GM12878 (cell line): Measurements from ENCODE around the gene CLSTN2. TPM values are rescaled to one million over a fixed set of nuclear protein-coding genes. Genes with fewer than 3 reads are reported as not detected.

Experiments used
- ATAC-seq: fragments of 200-7000 bp; cut with Tn5 transposase; 3 replicates; pipeline ENCODE4 v1.9.1; 2020; ENCODE audit warnings: mild to moderate bottlenecking, moderate library complexity
- BruUV-seq: library from RNA; stranded (reverse); fragments of 400-500 nt; replicated peaks from 2 replicates; lab custom pipeline; 2021; lab: Mats Ljungman, UMichigan
- CTCF ChIA-PET: fragments of 300-600 bp; sonication (Branson Sonifier 250); formaldehyde crosslinking; extraction: SDS; loops from one replicate; lab custom pipeline; 2021; ENCODE audit warnings: inconsistent platforms; lab: Yijun Ruan, JAX
- POLR2A ChIA-PET: fragments of 350-600 bp; formaldehyde crosslinking; extraction: SDS; loops from one replicate; lab custom pipeline; 2021; ENCODE audit warnings: inconsistent platforms; lab: Charles Lee
- RAD21 ChIA-PET: fragments of 300-600 bp; sonication (Branson Sonifier 250); formaldehyde crosslinking; loops from one replicate; lab custom pipeline; 2023; ENCODE audit warnings: antibody characterized with exemption; ENCODE audit not compliant: unreplicated experiment; lab: Charles Lee
- SMC1A ChIA-PET: fragments of 300-600 bp; sonication (Branson Sonifier 250); formaldehyde crosslinking; loops from one replicate; lab custom pipeline; 2023; ENCODE audit not compliant: unreplicated experiment, uncharacterized antibody; lab: Charles Lee
- DNase-seq: peaks from one replicate; pipeline ENCODE4 v3.0.0-alpha.2; 2011; ENCODE audit warnings: low read depth, low spot score
- FAIRE-seq: peaks from 3 replicates; lab custom pipeline; 2011; peaks lifted over from hg19 to GRCh38; lab: Jason Lieb, UNC
- H2AFZ ChIP-seq: 2 replicates; pipeline ENCODE4 v1.6.0; 2011; ENCODE audit warnings: low read depth, low read length, control low read depth; ENCODE audit not compliant: control insufficient read depth
- H3K27ac ChIP-seq: 2 replicates; pipeline ENCODE4 v1.5.1; 2011; ENCODE audit warnings: control low read depth; ENCODE audit not compliant: control insufficient read depth, insufficient read depth
- H3K27me3 ChIP-seq, 2 experiments: replicated peaks in 1 of 2; 2 replicates each; pipeline versions ENCODE4 v1.6.0 to v1.6.1; 2011; ENCODE audit warnings: low read length in 1 of 2; ENCODE audit not compliant: control insufficient read depth in 2 of 2, insufficient read depth in 2 of 2
- H3K36me3 ChIP-seq, 2 experiments: 2 replicates each; pipeline ENCODE4 v1.5.1; 2011; ENCODE audit warnings: low read length in 1 of 2; ENCODE audit not compliant: control insufficient read depth in 2 of 2, insufficient read depth in 2 of 2
- H3K4me1 ChIP-seq: 2 replicates; pipeline ENCODE4 v1.6.1; 2011; ENCODE audit warnings: mild to moderate bottlenecking, low read length, moderate library complexity, mixed read lengths; ENCODE audit not compliant: control insufficient read depth, insufficient read depth
- H3K4me2 ChIP-seq: 2 replicates; pipeline ENCODE4 v1.6.0; 2011; ENCODE audit warnings: control low read depth; ENCODE audit not compliant: control insufficient read depth, insufficient read depth
- H3K4me3 ChIP-seq: fragments of 200-600 bp; sonication (generic); 2 replicates; pipeline ENCODE4 v1.5.1; 2016
- H3K79me2 ChIP-seq: 2 replicates; pipeline ENCODE4 v1.6.0; 2011; ENCODE audit warnings: low read length; ENCODE audit not compliant: control insufficient read depth, insufficient read depth
- H3K9ac ChIP-seq: 2 replicates; pipeline ENCODE4 v1.8.0; 2011; ENCODE audit warnings: low read length, control low read depth, mixed read lengths; ENCODE audit not compliant: control insufficient read depth, insufficient read depth
- H3K9me3 ChIP-seq: replicated peaks from 3 replicates; pipeline ENCODE4 v1.5.1; 2011; ENCODE audit warnings: mild to moderate bottlenecking, low read length; ENCODE audit not compliant: control insufficient read depth, insufficient read depth
- H4K20me1 ChIP-seq: 2 replicates; pipeline ENCODE4 v1.6.0; 2011; ENCODE audit not compliant: control insufficient read depth, insufficient read depth
- BCLAF1 ChIP-seq: fragments of 450-650 bp; IDR thresholded peaks from 2 replicates; pipeline ENCODE4 v1.6.1; 2017; ENCODE audit warnings: antibody characterized with exemption, mild to moderate bottlenecking, moderate library complexity
- CBX3 ChIP-seq: fragments of 200-600 bp; sonication (generic); IDR thresholded peaks from 2 replicates; pipeline ENCODE4 v1.6.1; 2016; ENCODE audit warnings: low read depth, borderline replicate concordance
- CHD4 ChIP-seq: fragments of 200-600 bp; sonication (generic); IDR thresholded peaks from 2 replicates; pipeline ENCODE4 v1.6.1; 2016; ENCODE audit warnings: mild to moderate bottlenecking
- DPF2 ChIP-seq: fragments of 450-650 bp; IDR thresholded peaks from 2 replicates; pipeline ENCODE4 v1.6.1; 2017; ENCODE audit warnings: mild to moderate bottlenecking
- ELK1 ChIP-seq: IDR thresholded peaks from 2 replicates; pipeline ENCODE4 v1.6.1; 2012; ENCODE audit warnings: low read depth, low read length, improper control_type of control experiment
- FOXM1 ChIP-seq: IDR thresholded peaks from 2 replicates; pipeline ENCODE4 v1.6.1; 2012; ENCODE audit warnings: low read depth, mild to moderate bottlenecking, inconsistent platforms, low read length, moderate library complexity
- GABPA ChIP-seq: IDR thresholded peaks from 2 replicates; pipeline ENCODE4 v1.6.1; 2014; ENCODE audit warnings: antibody characterized with exemption, low read depth, mild to moderate bottlenecking, inconsistent platforms
- HDAC2 ChIP-seq: fragments of 200-600 bp; sonication (generic); IDR thresholded peaks from 2 replicates; pipeline ENCODE4 v1.6.1; 2017
- HDAC6 ChIP-seq: fragments of 200-600 bp; sonication (generic); IDR thresholded peaks from one replicate; pipeline ENCODE4 v1.8.0; 2017; ENCODE audit warnings: antibody characterized with exemption; ENCODE audit not compliant: unreplicated experiment
- HSF1 ChIP-seq: fragments of 150-350 bp; IDR thresholded peaks from 2 replicates; pipeline ENCODE4 v1.6.1; 2014; ENCODE audit warnings: mild to moderate bottlenecking, low read depth, low read length
- IKZF2 ChIP-seq, 2 experiments: fragments of 450-650 bp; IDR thresholded peaks; 2 replicates each; pipeline ENCODE4 v1.6.1; 2017; ENCODE audit warnings: mild to moderate bottlenecking in 2 of 2, moderate library complexity in 2 of 2
- JUND ChIP-seq: IDR thresholded peaks from 2 replicates; pipeline ENCODE4 v1.6.1; 2012; ENCODE audit warnings: low read depth, mild to moderate bottlenecking, low read length, improper control_type of control experiment, moderate library complexity
- KAT2A ChIP-seq: conservative IDR thresholded peaks from 2 replicates; pipeline ENCODE4 v1.6.1; 2011; ENCODE audit warnings: low read depth, low read length; ENCODE audit not compliant: control insufficient read depth
- POLR2AphosphoS2 ChIP-seq: IDR thresholded peaks from 2 replicates; pipeline ENCODE4 v1.6.1; 2011; ENCODE audit warnings: low read depth, mild to moderate bottlenecking, low read length, improper control_type of control experiment, moderate library complexity
- SIX5 ChIP-seq: IDR thresholded peaks from 2 replicates; pipeline ENCODE4 v1.6.1; 2011; ENCODE audit warnings: mild to moderate bottlenecking, low read depth, low read length, moderate library complexity; ENCODE audit not compliant: severe bottlenecking
- SPI1 ChIP-seq: IDR thresholded peaks from 2 replicates; pipeline ENCODE4 v1.6.1; 2011; ENCODE audit warnings: low read depth, mild to moderate bottlenecking, low read length, moderate library complexity, borderline replicate concordance; ENCODE audit not compliant: insufficient read depth
- SRF ChIP-seq, 2 experiments: IDR thresholded peaks; 2 replicates each; pipeline ENCODE4 v1.6.1; 2011; ENCODE audit warnings: low read depth in 2 of 2, low read length in 2 of 2, mild to moderate bottlenecking in 1 of 2, moderate library complexity in 1 of 2
- ZNF217 ChIP-seq: fragments of 450-650 bp; IDR thresholded peaks from 2 replicates; pipeline ENCODE4 v1.6.1; 2017; ENCODE audit warnings: antibody characterized with exemption, mild to moderate bottlenecking
- ZSCAN29 ChIP-seq: fragments of 450-650 bp; IDR thresholded peaks from 2 replicates; pipeline ENCODE4 v1.6.1; 2017; ENCODE audit warnings: mild to moderate bottlenecking, moderate library complexity
- in situ Hi-C: fragments of 300-500 bp; cut with MboI; formaldehyde crosslinking; loops from 9 replicates; pipeline ENCODE4 v1.14.3; 2018; ENCODE audit warnings: mixed read lengths
- intact Hi-C: fragments of 100-400 bp; cut with micrococcal nuclease; formaldehyde crosslinking; loops from one replicate; pipeline ENCODE4 v1.14.2; 2022; ENCODE audit not compliant: unreplicated experiment
- polyA plus RNA-seq, 11 experiments: library from polyadenylated mRNA; depleted of rRNA in 4 of 11; unstranded in 6 of 11; stranded (reverse) in 5 of 11; fragments of >200 nt; fragmentation: Nextera tagmentation in 4 of 11; fragmentation: Illumina TruSeq in 1 of 11; extraction: Ambion mirVana in 4 of 11; extraction: Trizol in 1 of 11; gene quantifications; 1 replicate in 1 of 11; 2 replicates in 10 of 11; pipeline versions ENCODE4 v1.2.1 to v1.2.3, GENCODE V29; 2011 to 2016; ENCODE audit warnings: inconsistent platforms in 2 of 11, missing spikeins in 2 of 11, low read depth in 1 of 11
- total RNA-seq, 4 experiments: library from RNA; depleted of rRNA in 3 of 4; stranded (reverse); fragments of >200 nt in 3 of 4; fragmentation: Illumina TruSeq in 1 of 4; extraction: Trizol in 1 of 4; gene quantifications; 2 replicates each; pipeline versions ENCODE4 v1.2.1 to v1.2.3, GENCODE V29; 2013 to 2021

CLSTN2 gene
- total and polyA plus RNA-seq, 10 of the 15 experiments (the other 5 are each of a cell fraction or from before 2014, with no cell fraction given), result under 0.01 to 0.10 (median under 0.01) TPM; not detected in 5

- TF ChIP-seq BCLAF1, result no peak
- TF ChIP-seq IKZF2 (IDR thresholded peaks at IDR 0.05), result no peak
- TF ChIP-seq FOXM1, result no peak
- TF ChIP-seq JUND, result no peak
- no peak for TF ChIP-seq SRF (IDR thresholded peaks at IDR 0.05; ENCODE audit: low read depth in 2 of 2, low read length in 2 of 2)
- no peak for TF ChIP-seq POLR2AphosphoS2
- no peak for TF ChIP-seq HDAC6
- no peak for TF ChIP-seq CHD4
- TF ChIP-seq ZSCAN29, result no peak
- no peak for TF ChIP-seq SIX5
- TF ChIP-seq DPF2, result no peak
- TF ChIP-seq ELK1, result no peak
- TF ChIP-seq ZNF217, result no peak
- no peak for TF ChIP-seq KAT2A
- TF ChIP-seq SPI1, result no peak
- TF ChIP-seq HSF1, result no peak
- no peak for TF ChIP-seq GABPA
- TF ChIP-seq CBX3, result no peak
- TF ChIP-seq HDAC2, result no peak
- Histone ChIP-seq H3K79me2 (no peaks in the 10 kb centered on the region), H3K9ac (no peak overlapping the region), H3K36me3 (no peaks in the 10 kb centered on the region), H2AFZ (no peak overlapping the region), H3K27me3 (no peaks in the 10 kb centered on the region), H4K20me1 (no peaks in the 10 kb centered on the region), H3K27ac (no peak overlapping the region), H3K4me3 (no peak overlapping the region), H3K4me1 (no peaks in the 10 kb centered on the region), H3K9me3 (no peaks in the 10 kb centered on the region), H3K4me2 (no peak overlapping the region)
- ATAC-seq (no peak), FAIRE-seq (no peak), DNase-seq (no peak)
- ChIA-PET SMC1A (interaction anchor here (1.3 kb wide), 1 partner anchor 11 kb away, joined by 3 read pairs; no protein-coding TSS in a partner anchor), POLR2A (no interaction called here), CTCF (no interaction called here), RAD21 (no interaction called here)
- in situ Hi-C loops (no loop called here), intact Hi-C loops (no loop called here)
- BruUV-seq, result no TSS peak
Measured at GRCh38 chr3:140397847-140398246, 462.9 kb downstream of the CLSTN2 start.
